Epithelial cell of proximal tubule (primary cell): ENCODE results near the gene PRPF8. TPM values are rescaled to one million over a fixed set of nuclear protein-coding genes. Genes with fewer than 3 reads are reported as not detected.
A peak's percentile ranks its signal among the peaks of the same experiment; 100 is the strongest.
"Not testable (repeated sequence)": the region's sequence is repeated elsewhere in the genome, so short reads cannot be mapped to it uniquely, and the experiment has no call there.

Experiments
- DNase-seq: peaks from one replicate; pipeline ENCODE4 v3.0.0-alpha.2; 2011; ENCODE audit warnings: low read depth
- H3K4me3 ChIP-seq: 2 replicates; pipeline ENCODE4 v1.5.1; 2011; ENCODE audit warnings: low read depth, mild to moderate bottlenecking, low read length
- total RNA-seq: library from RNA; depleted of rRNA; stranded (reverse); fragments of >200 nt; gene quantifications from 2 replicates; pipeline ENCODE4 v1.2.3, GENCODE V29; 2015
- TF ChIP-seq, protein P1 (sequence below): conservative IDR thresholded peaks from 2 replicates; pipeline ENCODE4 v1.5.1; 2012; ENCODE audit warnings: low read depth, mild to moderate bottlenecking, low read length

The PRPF8 gene
- total RNA-seq, 1 donor from 2014 or later = 119 TPM

DNA sequence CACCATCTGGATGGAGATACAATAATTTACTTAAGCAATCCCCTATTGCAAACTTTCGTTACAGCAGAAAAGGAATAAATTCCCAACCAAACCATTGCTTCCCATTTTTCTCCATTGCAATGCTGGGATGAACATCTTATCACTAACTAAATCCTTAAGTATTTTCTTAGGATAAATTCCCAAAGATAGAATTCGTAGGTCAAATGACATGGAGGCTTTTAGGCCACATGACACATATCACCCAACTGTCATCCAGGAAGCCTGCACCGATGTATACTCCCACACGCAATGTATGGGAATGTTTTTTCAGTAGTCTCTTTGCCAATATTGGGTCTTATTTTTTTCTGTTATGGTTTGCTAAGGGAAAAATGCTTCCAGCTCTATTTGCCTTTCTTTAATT lies 27.1 kb upstream of the PRPF8 start:
- no peak for DNase-seq
- no peak overlapping the region for H3K4me3 ChIP-seq
- TF ChIP-seq, protein P1, sequence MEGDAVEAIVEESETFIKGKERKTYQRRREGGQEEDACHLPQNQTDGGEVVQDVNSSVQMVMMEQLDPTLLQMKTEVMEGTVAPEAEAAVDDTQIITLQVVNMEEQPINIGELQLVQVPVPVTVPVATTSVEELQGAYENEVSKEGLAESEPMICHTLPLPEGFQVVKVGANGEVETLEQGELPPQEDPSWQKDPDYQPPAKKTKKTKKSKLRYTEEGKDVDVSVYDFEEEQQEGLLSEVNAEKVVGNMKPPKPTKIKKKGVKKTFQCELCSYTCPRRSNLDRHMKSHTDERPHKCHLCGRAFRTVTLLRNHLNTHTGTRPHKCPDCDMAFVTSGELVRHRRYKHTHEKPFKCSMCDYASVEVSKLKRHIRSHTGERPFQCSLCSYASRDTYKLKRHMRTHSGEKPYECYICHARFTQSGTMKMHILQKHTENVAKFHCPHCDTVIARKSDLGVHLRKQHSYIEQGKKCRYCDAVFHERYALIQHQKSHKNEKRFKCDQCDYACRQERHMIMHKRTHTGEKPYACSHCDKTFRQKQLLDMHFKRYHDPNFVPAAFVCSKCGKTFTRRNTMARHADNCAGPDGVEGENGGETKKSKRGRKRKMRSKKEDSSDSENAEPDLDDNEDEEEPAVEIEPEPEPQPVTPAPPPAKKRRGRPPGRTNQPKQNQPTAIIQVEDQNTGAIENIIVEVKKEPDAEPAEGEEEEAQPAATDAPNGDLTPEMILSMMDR = no peak

DNA sequence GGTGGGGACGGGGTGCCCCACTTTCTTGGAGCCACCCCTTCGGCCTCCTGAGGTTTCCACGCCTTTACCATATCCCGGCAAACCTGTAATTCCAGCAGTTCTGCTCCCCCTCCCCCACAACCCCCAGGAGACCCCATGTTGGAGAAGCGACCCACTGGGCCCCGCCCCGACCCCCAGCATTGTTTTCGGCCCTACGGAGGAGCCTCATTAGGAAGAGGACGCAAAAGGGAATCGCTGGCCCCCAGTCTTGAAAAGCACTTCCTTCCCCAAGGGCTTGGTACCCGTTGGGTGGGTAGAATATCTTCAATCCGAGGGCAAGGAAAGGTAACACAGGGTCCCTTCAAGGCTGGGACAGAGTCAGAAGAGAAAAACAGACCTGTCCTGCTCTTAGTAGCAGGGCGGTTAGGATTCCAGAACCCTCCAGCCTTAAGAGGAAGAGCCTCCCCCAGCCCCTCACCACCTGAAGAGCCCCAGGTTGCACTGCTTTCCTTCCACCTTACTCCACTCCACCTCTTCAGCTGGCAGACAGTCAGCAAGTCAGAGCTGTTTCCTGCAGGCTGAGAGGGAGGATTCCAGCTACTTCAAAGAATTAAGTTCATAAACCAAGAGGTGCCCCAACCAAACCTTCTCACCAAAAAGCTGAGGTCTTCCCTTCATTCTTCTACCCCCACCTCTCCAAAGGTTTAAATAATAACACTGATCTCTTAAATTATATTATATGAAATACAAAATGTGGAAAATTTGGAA lies 26.3 kb upstream of the PRPF8 start:
- DNase-seq = no peak
- peak overlapping the region; percentile 80 for H3K4me3 ChIP-seq
- TF ChIP-seq, protein P1 = no peak

DNA sequence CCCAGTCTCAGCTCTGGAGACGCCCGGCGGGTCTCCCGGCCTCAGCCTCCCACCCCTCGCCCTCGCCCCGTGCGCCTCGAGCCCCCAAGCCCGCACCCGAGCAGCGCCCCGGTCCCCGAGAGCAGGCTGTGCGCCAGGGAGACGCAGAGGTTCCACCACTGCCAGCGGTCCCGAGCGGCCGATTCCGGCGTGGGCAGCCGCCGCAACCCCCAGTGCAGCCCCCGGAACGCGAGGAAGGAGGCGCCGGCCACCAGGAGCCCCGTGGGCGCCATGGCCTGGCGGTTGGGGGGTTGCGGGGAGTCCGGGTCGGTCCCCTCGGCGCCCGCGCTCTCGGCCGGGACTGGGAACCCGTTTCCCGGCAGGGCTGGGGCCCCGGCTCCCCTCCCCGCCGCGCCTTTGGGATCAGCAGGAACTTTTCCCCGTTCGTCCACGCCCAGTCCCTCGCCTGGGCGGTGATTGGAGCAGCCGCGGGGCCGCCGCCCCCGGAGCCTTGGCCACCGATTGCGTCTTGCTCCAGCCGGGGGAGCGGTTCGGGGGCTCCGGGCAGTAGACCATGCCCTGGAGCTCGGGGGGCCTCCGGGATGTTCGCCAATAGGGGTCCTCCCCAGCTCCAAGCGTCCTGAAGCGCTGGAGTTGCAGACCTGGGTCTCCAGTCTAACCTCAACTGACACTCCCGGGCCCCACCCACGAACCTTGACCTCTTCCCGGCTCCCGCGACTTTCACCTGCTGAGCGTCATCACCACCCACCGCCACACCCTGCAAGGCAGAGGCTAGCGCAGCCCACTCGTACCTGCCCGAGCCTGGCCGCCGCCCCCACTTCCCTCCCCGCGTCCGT lies 25.5 kb upstream of the PRPF8 start, which contains the start of gene TLCD2:
TLCD2 (minus strand) TSS at position 407 of the 836 bp plus-strand sequence; CDS start at position 272, 135 bp downstream.
- H3K4me3 ChIP-seq = peak within 1 kb of the TSS; percentile 80
- DNase-seq = no peak
- TF ChIP-seq, protein P1 = no peak

DNA sequence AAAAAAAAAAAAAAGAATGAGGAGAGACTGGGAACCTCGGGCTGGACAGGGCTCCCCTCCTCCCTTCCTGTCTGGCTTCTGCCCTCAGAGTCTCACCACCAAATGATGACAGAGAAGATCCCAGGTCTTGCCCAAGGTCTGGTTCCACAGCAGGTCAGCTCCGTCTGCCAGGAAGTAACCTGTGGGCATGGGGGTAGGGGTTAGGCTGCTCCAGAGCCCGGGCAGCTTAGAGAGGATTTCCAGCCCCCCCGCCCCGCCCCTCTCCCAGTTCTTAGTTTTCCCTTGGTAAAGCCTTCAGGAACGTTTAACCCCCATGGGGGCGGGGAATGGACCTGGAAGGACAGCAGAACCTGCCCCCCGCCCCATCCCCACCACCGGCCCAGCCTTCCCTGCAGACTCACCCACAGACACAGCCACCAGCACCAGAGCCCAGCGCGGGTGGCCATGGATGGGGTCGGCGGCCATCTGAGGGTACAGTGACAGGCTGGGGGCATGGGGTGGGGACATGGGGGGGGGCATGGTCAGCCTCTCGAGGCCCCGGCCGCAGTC lies 24.8 kb upstream of the PRPF8 start:
- no peak for DNase-seq
- TF ChIP-seq, protein P1 = no peak
- peak overlapping the region; percentile 80 for H3K4me3 ChIP-seq

DNA sequence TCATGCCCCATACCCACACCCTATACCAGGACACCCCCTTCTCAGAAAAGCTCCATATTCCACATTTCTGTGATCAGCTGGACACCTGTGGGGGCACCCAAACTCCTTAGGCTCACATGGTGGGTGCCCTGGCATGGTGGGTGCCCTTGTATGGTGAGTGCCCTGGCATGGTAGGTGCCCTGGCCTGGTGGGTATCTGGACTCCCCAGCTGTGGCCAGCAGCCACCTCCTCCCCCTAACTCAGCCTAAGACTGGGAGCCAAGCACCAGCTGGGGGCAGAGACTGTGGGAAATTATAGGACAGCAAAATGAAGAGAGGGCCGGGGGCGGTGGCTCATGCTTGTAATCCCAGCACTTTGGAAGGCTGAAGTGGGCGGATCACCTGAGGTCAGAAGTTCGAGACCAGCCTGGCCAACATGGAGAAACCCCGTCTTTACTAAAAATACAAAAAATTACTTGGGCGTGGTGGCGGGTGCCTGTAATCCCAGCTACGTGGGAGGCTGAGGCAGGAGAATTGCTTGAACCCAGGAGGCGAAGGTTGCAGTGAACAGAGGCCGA lies 24.2 kb upstream of the PRPF8 start:
- not testable (repeated sequence) for H3K4me3 ChIP-seq, DNase-seq

DNA sequence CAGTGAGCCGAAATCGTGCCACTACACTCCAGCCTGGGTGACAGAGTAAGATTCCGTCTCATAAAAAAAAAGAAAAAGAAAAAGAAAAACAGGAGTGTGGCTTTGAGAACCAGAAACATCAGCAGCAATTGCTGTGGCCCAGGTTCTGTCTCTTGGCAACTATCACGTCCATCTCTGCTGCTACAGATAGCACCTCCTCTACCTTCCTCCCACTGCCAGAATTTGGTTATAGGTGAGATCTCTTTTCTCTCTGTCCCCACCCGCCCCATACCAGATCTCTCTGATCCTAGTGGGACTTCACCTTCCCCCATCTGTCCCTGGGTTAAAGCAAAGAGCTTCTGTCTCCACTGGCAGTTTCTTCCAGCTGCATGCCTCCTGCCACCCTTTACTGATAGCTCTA lies 22.4 kb upstream of the PRPF8 start:
- no peak for DNase-seq
- H3K4me3 ChIP-seq = no peak overlapping the region
- TF ChIP-seq, protein P1 = no peak

DNA sequence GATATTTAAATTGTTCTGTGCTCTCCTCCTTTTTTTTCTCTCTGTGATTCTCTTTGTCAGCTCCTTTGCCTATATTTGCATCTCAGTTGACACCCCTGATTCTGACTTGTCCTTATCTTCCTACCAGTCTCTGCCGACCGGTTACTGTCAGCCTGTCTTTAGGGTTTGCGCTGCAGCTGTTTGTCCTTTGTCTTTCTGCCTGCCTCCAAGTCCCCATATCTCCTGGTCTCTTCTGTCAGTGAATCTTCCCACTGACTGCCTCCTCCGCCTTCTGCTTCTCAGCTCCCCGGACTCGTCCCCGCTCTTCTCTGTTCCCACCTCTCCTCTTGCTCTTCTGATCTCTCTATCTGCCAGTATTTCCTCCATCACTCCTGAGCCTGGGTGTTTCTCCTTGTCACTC lies 20.3 kb upstream of the PRPF8 start:
- TF ChIP-seq, protein P1 = no peak
- no peak for DNase-seq

More for the DNA sequence above, 20.3 kb upstream of the PRPF8 start:
- no peak overlapping the region for H3K4me3 ChIP-seq
